ENCODE results near the gene C10orf90.

The C10orf90 gene

DNA sequence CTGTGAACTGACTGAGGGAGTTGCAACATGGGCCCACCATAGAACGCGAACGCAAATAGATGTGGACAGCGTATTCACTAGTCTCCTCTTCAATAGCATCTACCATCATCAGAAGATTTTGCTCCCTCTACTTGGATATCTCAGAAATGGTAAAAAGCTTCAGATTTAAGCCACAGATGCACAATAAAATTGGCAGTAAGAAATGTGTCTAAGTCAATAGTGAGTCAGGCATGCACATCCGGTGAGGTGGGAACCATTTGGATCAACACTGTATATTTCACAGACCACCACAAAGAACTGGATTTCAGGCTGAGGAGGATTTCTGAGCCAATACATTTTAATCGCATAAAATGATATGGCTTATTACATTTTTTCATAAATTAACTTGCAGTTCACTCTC is 170.7 kb downstream of the C10orf90 start:
- no peak for DNase-seq

DNA sequence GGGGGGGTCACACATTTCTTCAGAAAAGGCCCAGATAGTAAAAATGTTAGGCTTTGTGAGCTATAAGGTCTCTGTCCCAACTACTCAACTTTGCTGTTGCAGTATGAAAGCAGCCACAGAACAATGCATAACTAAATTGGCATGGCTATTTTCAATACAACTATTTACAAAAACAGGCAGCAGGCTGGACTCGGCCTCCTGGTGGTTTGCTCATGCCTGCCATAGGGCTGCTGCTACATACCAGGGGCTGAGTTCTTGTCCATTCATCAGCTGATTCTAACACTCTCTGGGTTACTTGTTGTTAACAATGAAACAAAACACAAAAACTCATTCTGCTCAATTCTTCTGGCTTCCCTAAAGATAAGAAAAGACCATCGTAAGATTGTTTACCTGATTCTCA is 172.8 kb downstream of the C10orf90 start:
- no peak for DNase-seq

DNA sequence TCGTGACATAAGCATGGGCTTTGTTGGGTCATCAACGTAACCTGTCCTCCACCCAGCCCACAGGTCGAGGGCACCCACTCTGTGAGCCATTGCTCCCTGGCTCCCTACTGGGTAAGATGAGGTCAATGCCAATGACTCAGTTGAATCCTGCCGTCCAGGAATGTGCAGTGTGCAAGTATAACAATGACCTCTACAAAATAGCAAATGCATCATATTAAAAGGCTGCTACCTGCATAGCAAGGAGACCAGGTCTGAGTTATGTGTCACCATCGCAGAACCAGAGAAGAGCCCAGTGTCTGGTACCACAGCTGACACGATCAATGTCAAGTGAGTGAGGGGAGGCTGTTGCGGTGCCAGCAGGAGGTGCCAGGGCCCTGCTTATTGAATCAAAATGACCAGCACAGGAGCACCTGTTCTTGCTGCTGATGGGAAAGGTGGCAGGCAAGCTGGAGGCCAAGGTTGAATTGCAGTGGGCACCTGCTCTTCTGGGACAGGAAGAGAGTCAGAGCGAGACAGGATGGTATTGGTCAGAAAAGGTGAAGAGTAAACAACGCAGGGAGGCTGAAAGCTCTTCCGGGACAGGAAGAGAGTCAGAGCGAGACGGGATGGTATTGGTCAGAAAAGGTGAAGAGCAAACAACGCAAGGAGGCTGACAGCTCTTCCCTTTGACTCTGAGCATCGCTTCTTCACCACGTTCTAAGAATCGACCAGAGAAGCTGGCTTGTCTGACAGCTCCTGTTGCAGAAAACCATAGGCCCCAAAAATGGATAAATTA is 173.5 kb downstream of the C10orf90 start:
- no peak for DNase-seq

DNA sequence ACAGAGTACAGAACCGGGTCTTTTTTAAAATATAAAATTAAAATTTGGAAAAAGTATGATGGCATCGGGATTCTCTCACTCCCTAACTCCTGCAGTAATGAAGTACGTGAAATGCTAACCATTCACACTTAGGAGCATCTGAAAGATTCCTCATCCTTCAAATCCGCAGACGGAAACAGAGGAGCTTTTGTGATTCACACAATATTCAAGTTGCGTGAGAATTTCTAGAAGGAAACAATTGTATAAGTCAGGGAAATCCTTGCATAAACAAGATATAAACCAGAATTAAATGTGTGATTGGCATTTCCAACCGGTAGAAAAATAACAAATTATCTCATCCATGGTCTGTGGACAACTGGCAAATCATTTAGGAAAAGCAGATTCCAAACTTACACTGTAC is 179.0 kb downstream of the C10orf90 start:
- DNase-seq = no peak

DNA sequence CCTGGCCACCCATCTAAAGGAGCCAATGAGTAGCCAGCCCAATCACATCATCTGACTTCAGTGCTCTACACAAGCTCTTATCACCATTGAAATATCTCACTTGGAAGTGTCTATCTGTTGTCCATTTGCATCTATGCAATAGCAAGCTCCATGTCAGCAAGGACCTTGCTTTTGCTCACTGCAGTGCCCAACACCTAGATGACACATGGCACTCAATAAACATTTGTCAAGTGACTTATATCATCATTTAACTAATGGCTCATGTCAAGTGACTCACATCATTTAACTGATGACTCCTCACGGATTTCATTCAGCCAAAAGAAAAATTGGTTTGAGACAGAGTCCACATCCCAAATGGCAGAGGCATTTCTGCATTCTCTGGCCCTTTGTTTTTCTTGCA is 189.3 kb downstream of the C10orf90 start:
- DNase-seq = no peak

DNA sequence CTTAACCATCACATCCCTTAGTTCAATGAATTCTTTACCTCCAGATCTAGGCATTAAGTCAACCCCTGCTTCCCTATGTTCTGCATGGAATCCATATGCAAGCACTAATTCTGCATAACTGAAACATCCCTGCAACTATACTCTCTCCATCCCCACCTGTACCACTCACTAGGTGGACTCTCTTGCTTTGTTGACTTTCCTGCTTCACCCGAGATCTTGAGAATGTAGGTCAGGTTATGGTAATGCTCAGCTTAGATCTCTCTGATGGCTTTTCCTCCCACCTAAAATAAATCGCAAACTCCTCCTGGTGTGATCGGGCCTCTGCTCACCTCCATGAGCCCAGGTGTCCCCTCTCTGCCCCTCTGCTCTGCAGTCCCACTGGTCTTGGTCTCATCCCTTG is 189.8 kb downstream of the C10orf90 start:
- no peak for DNase-seq

DNA sequence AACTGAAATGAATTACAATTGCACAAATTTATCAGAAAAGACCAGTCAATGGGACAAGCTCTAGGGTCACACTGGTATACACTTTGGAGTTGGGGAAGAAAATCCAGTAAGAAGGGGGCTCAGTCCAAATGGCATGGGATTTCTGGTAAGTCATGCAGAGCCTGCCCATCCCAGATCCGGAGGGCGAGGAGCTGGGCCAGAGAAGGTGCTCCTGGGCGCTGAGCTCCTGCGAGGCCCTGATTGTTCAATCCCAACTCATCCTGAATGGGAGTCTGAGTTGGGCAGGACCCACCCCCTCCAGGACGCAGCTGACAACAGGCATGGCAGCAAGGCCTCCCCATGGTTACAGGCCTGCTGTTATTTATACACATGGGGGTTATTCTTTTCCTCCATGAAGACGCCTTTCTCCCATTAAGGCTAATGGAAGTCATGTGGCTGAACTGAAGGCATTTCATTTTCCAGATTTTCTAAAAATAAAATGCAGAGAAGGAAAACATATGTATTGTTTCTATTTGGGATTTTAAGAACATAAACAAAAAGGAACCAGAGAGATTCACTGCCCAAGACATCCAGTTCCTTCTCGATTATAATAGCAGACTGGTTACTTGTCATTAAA is 191.1 kb downstream of the C10orf90 start:
- no peak for DNase-seq

DNA sequence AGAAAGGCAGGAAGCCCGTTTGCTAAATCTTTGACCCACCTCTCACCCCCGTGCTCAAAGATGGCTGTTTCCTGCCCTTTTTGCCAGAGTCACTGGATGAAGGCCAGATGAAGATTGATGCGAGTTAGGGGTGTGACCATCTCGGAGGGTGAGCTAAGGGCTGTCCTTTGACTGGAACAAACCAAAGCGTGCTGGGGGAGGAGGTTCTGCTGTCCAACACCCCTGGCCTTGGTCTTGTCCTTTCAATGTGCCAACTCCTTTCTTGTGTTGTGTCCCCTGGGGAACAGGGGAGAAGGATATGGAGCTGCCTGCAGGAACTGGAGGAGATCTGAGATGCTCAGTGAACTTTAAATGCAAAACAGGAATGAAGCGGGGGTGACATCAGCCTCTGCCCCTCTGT is 191.9 kb downstream of the C10orf90 start:
- no peak for DNase-seq

DNA sequence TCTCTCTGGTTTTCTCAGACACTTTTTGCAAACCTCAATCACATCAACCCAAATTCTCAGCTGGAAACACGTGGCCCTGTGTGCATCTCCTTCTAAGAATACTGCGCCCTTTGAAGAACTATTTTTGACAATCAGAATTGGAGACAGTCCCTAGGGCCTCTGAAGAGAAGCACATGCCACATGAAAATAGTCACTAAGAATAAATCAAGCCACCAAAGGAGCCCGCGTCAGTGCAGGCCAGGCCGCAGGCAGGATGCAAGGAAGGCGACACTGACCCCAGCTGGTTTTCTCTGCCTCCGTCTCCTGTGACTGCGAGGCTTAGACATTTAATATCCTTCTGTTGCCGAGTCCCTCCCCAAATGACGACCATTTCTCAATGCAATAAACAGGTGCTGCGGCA is 194.2 kb downstream of the C10orf90 start:
- no peak for DNase-seq

DNA sequence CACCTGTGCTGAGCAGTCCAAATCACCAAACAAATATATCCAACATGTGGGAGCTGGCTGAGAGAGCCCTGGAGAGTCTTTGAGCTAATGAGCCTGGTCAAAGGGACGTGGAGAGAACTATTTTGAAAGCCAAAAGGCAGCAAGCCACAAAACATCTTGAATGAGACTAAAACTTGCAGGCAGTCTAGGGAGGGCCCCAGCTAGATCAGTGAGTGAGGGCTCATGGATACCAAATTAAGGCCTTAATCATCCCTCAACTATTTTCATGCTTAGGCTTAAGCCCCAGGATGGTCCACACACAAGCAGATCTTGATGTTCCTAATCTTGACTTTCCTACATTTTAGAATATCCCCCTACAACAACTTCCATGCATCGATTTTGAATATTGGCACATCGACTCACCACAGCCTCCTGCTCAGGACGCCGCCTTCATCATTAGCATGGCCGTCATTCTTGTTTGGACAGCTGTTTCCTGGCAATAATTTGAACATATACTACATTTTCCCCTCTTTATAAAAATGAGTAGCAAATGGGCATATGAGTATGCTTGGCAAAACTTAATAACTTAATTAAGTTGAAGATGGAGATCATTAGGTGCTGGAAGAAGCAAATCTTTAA is 195.3 kb downstream of the C10orf90 start:
- no peak for DNase-seq

DNA sequence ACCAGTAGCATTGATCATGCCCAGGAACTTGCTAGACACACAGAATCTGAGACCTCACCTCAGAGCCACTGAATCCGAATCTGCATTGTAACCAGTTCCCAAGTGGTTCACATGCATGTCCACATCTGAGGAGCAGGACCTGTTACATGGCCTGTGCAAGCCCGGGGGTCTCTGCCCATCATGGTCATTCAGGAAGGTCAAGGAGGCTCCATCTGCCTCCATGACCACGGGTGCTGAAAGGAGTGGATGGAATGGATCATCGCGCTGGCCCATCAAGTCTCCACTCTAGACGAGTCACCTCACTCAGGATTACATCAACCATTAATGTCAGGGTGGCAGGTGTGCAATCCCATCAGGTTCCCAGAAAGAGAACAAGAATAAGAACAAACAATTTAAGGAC is 196.5 kb downstream of the C10orf90 start:
- DNase-seq = no peak

DNA sequence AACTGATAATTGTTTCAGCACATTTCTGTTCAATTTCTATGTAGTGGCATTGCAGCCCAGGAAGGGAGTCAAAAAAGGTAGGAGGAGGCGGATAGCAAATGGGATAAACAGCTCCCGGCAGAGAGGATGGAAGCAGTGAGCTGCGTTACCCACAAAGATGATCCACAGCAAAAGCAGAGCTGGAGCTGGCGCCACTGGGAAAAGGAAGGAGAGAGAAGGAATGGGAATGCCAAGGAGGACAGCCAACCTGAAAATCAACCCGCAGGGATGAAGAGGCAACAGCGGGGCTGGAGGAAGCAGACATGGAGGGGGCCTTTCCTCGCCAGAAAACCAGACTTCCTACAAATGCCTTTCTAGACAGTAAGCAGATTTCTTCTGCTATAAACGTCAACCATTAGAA is 199.5 kb downstream of the C10orf90 start:
- no peak for DNase-seq

DNA sequence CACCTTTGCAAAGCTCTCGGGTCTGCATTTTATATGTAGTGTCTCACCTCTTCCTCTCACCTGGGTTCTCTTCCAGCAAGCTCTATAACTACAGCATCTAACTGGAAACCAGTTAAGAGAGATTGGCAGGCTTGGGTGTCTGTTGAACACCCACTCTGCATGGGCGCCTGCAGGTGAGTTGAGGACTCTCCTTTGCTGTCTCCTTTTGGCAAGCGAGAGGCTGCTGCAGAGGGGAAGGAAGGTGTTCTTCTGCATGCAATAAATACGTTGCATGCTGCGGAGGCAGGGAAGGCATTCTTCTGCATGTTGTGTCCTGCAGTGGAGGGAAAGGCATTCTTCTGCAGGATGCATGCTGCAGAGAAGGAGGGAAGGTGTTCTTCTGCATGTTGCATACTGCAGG is 200.8 kb downstream of the C10orf90 start:
- no peak for DNase-seq

DNA sequence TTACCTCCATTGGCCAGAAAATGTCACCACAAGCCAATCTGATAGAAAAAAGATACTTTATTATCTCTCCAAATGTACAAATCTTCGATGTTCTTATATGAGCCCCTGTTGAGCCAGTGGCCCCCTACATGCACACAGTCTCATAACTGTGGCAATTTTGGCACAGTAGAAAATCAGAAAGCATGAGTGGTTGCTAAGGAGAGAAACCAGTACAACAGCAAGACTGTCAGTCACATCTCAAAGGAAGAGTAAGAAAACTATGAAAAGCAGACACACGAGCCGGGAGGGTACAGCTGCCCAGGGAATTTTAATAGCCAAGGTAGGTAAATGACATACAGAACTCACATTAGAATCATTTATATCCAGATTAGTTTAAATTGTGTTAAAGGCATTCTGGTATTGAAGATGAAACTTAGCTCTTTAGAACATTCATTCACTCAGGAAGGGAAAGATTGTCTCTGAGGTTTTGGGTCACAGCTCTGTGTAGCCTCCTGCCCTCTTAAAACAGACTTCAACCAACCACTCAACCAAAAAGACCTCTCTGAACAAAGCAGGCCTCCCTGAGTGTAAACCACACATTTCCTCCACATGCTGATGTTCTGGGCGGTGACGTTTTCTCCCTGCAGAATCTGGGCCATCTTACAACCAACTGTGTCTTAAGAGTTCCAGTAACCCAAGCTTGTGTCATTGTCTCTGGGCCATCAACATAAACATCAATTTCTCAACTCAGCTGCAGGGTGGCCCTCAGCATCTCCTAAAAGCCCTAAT is 201.4 kb downstream of the C10orf90 start:
- DNase-seq = peak in 1 of 5 donors; percentile 2

DNA sequence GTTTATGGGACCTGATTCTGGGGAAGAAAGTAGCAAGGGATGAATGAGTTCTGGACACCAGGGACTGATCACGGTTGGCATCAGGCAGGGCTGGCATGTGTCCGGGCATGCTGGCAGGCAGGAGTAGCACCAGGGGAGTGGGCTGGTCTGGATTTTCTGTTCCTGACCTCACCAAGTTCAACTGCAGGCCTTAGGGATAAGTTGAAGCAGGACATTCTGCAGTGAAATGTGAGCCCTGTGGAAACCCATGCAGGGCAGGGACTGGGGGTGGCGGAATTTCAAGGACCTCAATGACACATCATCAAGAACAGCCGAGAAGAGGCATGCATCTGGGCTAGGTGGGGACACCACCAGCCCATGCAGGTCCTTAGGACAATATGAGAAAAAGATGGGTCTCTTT is 202.0 kb downstream of the C10orf90 start:
- DNase-seq = no peak

DNA sequence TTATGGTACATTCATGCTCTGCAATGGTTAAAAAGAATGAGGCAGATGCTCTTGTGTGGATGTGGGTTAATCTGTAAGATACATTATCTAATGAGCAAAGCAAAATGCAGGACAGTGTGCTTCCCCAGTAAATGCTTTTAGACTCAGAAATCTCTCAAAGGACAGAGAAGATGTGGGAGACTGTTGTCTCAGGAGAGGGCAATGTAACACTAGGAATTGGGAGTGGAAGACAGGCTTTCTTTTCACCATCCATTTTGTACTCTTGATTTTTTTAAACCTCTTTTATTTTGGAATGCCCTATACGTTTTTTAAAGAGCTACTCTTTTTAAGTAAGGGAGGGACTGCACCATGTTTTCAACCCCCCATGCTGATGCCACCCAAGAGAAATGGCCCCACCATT is 204.7 kb downstream of the C10orf90 start:
- no peak for DNase-seq

DNA sequence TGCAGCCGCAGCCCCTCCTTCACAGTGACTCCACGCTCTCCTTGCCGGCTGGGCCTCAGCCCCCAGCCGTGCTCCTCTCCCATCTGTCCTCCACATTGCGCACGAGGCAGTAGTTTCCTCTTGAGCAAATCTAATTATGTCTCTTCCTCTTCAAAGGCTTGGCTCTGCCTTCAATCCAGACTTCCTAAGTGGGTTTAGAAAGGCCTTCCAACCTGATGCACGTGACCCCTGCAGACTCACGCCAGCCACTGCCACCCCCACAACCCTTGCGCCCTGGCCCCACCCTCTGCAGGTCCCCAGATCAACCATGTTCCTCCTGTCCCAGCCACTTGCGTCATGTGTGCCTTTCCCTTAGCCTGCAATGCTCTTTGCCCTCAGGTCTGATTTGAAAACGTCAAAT is 207.2 kb downstream of the C10orf90 start:
- DNase-seq = no peak

DNA sequence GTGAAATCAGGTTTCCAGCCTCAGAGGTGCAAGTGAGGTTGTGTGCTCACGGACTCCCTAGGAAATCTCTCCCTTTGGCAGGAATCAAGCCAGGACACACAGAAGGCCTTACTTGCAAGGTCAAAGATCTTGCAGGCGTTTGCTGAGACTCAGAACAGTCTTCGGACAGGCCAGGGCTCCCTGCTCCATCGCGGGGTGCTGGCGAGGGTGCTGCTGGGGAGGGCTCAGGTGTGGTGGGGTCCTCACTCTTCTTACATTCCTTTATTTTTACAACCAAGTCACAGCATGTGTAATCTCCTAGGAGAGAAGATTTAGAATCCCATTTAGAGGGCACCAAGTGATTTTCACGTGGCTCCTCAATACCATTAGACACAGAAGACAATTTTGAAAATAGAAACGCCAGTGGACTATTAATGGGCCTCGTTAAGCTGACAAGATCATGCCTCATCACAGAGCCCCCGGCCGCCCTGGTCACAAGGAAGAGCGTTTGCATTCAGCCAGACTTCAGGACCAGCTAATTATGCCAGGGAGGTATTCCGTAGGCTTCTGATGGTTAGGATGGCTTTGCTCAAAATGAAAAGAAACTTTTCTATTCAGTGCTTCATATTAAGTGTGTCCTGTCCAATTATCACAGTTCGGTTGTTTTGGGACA is 209.1 kb downstream of the C10orf90 start:
- no peak for DNase-seq

DNA sequence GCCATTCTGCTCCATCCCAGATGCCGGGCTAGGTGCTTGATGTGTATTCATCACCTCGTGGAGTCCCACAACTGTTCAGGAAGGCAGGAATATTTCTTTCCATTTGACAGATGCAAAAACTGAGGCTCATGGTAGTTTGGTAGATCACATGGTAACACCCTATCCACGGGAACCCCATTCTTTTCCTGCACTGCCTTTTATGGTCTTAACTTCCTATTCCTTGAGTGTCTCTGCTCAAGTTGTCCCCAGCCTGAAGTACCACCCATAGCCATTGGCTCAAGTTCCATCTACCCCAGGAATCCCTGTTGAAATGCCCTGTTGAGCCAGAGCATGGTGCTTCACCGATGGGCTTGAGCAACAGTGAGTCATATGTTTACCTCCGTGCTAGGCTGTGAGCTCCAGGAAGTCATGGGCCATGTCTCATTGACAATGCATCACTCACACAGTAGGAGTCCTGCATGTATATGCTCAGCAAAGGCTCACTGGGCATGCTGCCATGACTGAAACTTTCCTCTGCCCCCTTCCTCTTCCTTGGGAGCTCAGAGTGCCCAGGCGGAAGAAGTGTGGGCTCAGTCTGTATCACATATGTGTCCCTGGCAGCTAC is 210.5 kb downstream of the C10orf90 start:
- no peak for DNase-seq

DNA sequence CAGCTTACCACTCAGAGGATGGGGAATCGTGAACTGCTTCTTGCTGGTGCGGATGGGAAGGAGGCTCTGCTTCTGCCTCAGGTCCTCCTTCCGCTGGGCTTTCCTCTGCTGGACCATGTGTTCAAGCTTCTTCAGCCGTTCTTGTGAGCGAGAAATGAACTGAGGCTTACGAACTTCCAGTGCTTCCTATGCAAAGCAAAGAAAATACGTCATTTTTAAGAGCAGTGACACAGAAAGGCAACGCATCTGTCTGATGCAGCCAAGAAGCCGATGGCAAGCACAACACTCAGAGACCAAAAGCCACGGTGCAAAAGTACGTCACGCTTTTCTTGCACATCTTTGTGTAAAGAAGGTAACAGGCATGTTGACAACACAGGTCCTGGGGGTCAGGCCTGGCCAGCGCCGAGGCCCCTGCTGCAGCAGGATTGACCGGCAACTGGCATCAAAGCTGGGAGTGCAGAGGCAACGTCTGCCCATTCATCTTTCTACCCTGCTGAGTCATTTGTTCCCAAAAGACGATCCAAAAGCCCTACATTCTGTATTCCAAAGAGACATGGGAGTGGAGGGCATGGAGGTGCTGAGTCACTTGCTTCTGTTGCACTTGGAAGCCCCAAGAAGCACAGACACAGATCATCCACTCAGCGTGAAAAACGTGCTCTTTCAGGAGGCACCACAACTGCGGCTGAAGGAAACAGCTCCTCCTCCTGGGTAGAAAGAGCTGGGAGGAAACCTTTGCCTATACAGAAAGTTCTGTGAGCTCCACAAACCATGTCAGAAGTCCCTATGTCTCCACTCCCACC is 211.3 kb downstream of the C10orf90 start:
- DNase-seq = no peak

DNA sequence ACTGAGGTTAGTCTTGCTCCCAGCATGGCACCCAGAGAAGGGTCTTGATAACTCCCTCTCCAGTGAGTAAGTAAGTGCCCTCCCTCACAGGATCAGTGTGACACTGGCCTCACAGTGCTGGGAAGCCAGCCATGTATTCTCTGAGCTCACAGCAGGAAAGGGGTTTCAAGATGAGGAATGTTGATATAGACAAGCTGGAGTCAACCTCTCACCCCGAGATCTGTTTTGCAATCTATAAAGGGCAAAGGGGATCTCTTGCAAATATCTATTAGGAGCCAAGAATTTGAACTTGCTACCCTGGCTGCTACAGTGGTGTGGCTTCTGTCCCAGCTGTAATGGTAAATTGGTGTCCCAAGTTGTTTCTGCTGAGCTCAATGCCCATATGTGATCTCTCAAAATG is 212.0 kb downstream of the C10orf90 start:
- DNase-seq = no peak

DNA sequence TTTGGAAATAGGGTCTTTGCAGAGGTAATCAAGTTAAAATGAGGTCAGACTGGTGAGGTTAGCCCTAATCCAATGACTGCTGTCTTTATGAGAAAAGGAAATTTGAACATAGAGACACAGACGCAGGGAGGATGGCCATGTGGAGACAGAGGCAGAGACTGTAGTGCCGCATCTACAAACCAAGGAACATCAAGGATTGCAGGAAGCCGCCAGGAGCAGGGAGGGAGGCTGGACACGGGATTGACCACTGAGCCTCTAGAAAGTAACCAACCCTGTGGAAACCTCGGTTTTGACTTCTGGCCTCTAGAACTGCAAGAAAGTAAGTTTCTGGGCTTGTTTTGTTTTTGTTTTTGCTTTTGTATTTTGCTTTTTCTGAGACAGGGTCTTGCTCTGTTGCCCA is 213.9 kb downstream of the C10orf90 start:
- no peak for DNase-seq
